Heart right ventricle (tissue), 16 donors: ENCODE results near the gene CA10. TPM values are rescaled to one million over a fixed set of nuclear protein-coding genes. Genes with fewer than 3 reads are reported as not detected.
A peak's percentile ranks its signal among the peaks of the same experiment; 100 is the strongest.

Experiments used
- ATAC-seq, 8 donors: fragments of 200-7000 bp; cut with Tn5 transposase; one replicate each; pipeline ENCODE4 v1.9.1; 2020; ENCODE audit warnings: mild to moderate bottlenecking in 8 of 8, moderate library complexity in 8 of 8, moderate number of reproducible peaks in 1 of 8
- DNase-seq, 2 donors: peaks; one replicate each; pipeline ENCODE4 v3.0.0-alpha.2; 2020
- H3K27ac ChIP-seq, 10 donors: fragments of 200-600 bp; sonication (generic) in 2 of 10; one replicate each; pipeline versions ENCODE4 v1.5.0 to v1.8.0; 2020 to 2022; ENCODE audit warnings: mild to moderate bottlenecking in 3 of 10
- H3K27me3 ChIP-seq, 7 donors: fragments of 200-600 bp; one replicate each; pipeline ENCODE4 v1.8.0; 2021 to 2022; ENCODE audit warnings: mild to moderate bottlenecking in 2 of 7
- H3K36me3 ChIP-seq, 9 donors: fragments of 200-600 bp; sonication (generic) in 1 of 9; one replicate each; pipeline versions ENCODE4 v1.5.0 to v1.8.0; 2020 to 2022; ENCODE audit warnings: mild to moderate bottlenecking in 2 of 9
- H3K4me1 ChIP-seq, 9 donors: fragments of 200-600 bp; sonication (generic) in 1 of 9; one replicate each; pipeline versions ENCODE4 v1.5.0 to v1.8.0; 2020 to 2022; ENCODE audit warnings: mild to moderate bottlenecking in 4 of 9
- H3K4me3 ChIP-seq, 10 donors: fragments of 200-600 bp; sonication (generic) in 2 of 10; one replicate each; pipeline versions ENCODE4 v1.5.0 to v1.8.0; 2020 to 2022; ENCODE audit warnings: mild to moderate bottlenecking in 7 of 10, moderate library complexity in 2 of 10
- H3K9me3 ChIP-seq, 11 donors: fragments of 200-600 bp in 10 of 11; sonication (generic) in 2 of 11; one replicate each; pipeline versions ENCODE4 v1.5.0 to v1.8.0; 2013 to 2022; ENCODE audit warnings: mild to moderate bottlenecking in 2 of 11, control low read depth in 1 of 11, moderate library complexity in 1 of 11
- WGBS, 2 donors: extraction: QIAGEN DNeasy Blood & Tissue Kit; methylation state at CpG; one replicate each; pipeline ENCODE4 v1.1.7; 2013; ENCODE audit warnings: inconsistent platforms in 1 of 2; 5-methylcytosine and 5-hydroxymethylcytosine counted together
- intact Hi-C, 10 donors: fragments of 100-400 bp; cut with DNase I; formaldehyde crosslinking; loops; one replicate each; pipeline versions ENCODE4 v1.11.1 to v1.14.2; 2022
- polyA plus RNA-seq, 2 donors: library from polyadenylated mRNA; stranded (reverse); fragments of 200-250 nt; gene quantifications; one replicate each; pipeline ENCODE4 v1.2.3, GENCODE V29; 2013
- total RNA-seq, 10 donors: library from RNA; stranded (reverse); fragmentation: NEBNext Ultra II Directional in 3 of 10; extraction: Animal tissue kit (Norgen Biotek cat#: 25700) in 3 of 10; gene quantifications; one replicate each; pipeline versions ENCODE4 v1.2.1 to v1.2.4, GENCODE V29; 2021 to 2023
- TF ChIP-seq, protein P1 (sequence below), 9 donors: fragments of 200-600 bp; sonication (generic) in 2 of 9; IDR thresholded peaks; one replicate each; pipeline versions ENCODE4 v1.5.0 to v1.8.0; 2021 to 2022; ENCODE audit warnings: antibody characterized with exemption in 9 of 9, mild to moderate bottlenecking in 5 of 9, moderate library complexity in 1 of 9
- donor health status: Arrhythmogenic right ventricular cardiomyopathy.
- donor health status: ischemic (EF 13 %, LVEDD 7.1; RV severe dilation, severe dysfunction).
- donor health status: healthy with polysubstance abuse.
- donor health status: DM: no; HTN: yes; CAD: no.
- donor health status: DM: no; HTN: no; CAD: no.
- donor health status: ischemic (EF 25% LVEDD 6.9; RV normal size, moderate dysfunction).
- donor health status: ischemic (EF 25% LVEDD 5.7; RV mildly dilated, moderate dysfunction).
- donor health status: healthy.
- donor health status: DM: yes; HTN: yes; CAD: no.
- donor health status: Ischemic cardiomyopathy.
- donor health status: ischemic (EF 35%, LVEDD 5.7; RV mildly dilated, moderate dysfunction).
- donor health status: nonischemic (EF 11% LVEDD 7.7; RV severe dilation, severe dysfunction).
- donor health status: DM: yes; HTN: yes; CAD: no.
- donor health status: PGD.
- donor health status: ischemic (EF 29% LVEDD 5.4; RV normal size, mild dysfunction).
- donor health status: nonischemic (EF 23%, LVEDD 6.1; RV moderate dilation, normal function).

CA10 gene
- total and polyA plus RNA-seq, 12 donors, result not detected

DNA sequence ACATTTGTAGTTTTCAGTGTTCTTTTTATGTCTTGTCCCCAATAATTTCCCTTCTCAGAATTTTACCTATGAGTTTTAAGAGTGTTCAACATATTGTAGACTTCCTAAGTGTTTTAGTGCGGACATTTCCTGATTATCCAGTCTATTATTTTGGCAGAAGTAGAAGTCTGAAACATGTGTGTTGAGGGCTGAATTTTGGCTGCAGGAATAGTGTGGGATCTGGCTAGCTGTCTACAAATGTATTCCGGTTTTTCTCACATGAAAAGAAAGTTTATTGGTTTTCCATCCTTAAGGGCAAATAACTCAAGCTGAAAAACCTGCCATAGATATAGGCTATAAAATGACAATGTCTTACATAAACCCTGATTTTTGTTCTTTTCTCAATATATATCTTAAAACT is 33.0 kb upstream of the CA10 start:
- 78 to 85% methylated on average over 2 of the region's 2 CpGs for WGBS, 2 donors
- intact Hi-C loops, result no loop called here
- ATAC-seq (no peak), DNase-seq (no peak)
- no peak overlapping the region for H3K4me3 ChIP-seq
- no peaks in the 10 kb centered on the region for H3K27me3 ChIP-seq
- H3K36me3 ChIP-seq, result no peaks in the 10 kb centered on the region
- peaks cover 0 to 4% (median 0%) of the 10 kb centered on the region in 11 donors for H3K9me3 ChIP-seq
- TF ChIP-seq, protein P1, sequence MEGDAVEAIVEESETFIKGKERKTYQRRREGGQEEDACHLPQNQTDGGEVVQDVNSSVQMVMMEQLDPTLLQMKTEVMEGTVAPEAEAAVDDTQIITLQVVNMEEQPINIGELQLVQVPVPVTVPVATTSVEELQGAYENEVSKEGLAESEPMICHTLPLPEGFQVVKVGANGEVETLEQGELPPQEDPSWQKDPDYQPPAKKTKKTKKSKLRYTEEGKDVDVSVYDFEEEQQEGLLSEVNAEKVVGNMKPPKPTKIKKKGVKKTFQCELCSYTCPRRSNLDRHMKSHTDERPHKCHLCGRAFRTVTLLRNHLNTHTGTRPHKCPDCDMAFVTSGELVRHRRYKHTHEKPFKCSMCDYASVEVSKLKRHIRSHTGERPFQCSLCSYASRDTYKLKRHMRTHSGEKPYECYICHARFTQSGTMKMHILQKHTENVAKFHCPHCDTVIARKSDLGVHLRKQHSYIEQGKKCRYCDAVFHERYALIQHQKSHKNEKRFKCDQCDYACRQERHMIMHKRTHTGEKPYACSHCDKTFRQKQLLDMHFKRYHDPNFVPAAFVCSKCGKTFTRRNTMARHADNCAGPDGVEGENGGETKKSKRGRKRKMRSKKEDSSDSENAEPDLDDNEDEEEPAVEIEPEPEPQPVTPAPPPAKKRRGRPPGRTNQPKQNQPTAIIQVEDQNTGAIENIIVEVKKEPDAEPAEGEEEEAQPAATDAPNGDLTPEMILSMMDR (IDR thresholded peaks at IDR 0.05), result no peak
- H3K27ac ChIP-seq, result no peak overlapping the region
- H3K4me1 ChIP-seq, result no peaks in the 10 kb centered on the region

DNA sequence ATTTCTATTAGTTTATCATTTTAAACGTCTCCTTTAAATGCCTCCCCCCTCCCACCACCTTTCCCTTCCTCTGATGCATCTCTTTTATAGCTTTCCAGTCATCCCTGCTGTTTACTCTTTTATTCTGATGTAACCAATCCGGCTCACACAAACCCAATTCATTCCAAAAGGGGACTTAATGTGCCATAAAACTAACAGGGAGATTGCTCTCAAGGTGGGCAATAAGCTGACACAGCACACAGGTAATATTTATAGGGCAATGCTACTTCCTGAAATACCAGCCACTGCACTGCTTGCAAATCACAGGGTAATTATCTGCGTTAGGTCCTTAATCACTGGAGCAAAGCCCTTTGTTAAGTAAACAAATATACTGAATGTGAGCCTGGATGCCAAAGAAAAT is 23.3 kb upstream of the CA10 start:
- intact Hi-C loops, result no loop called here
- peaks cover 0 to 10% (median 0%) of the 10 kb centered on the region in 11 donors for H3K9me3 ChIP-seq
- ATAC-seq, result no peak
- H3K4me3 ChIP-seq, result no peak overlapping the region
- H3K27ac ChIP-seq, result no peak overlapping the region
- WGBS, 2 donors, result 42 to 45% methylated on average over 3 of the region's 3 CpGs
- DNase-seq, result no peak
- TF ChIP-seq, protein P1 (IDR thresholded peaks at IDR 0.05), result no peak
- no peaks in the 10 kb centered on the region for H3K36me3 ChIP-seq
- no peaks in the 10 kb centered on the region for H3K4me1 ChIP-seq
- H3K27me3 ChIP-seq, result no peaks in the 10 kb centered on the region

DNA sequence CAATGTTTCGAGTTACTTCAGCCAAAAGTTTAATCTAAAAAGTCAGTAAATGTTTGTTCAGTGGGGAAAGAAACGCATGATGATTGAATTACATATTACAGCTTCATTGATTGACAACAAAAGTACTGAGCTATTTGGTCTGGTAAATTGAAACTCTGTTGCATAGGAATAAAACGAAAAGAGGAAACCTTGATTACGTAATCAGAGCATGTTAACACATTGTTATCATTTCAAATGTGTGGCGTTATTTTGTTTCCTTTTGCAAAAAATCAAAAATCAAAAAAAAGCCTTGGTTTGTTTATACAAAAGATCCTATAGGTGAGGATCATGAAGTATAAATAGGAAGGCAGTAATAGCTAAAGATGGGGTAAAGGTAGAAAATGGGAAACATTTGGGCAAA is 19.5 kb upstream of the CA10 start:
- no peaks in the 10 kb centered on the region for H3K36me3 ChIP-seq
- H3K9me3 ChIP-seq, result peaks cover 0 to 5% (median 0%) of the 10 kb centered on the region in 11 donors
- no peaks in the 10 kb centered on the region for H3K27me3 ChIP-seq
- H3K4me1 ChIP-seq, result no peaks in the 10 kb centered on the region
- no peak for ATAC-seq
- 52 to 58% methylated on average over 5 of the region's 5 CpGs for WGBS, 2 donors
- DNase-seq, result no peak
- no peak overlapping the region for H3K27ac ChIP-seq
- intact Hi-C loops, result no loop called here
- H3K4me3 ChIP-seq, result no peak overlapping the region
- TF ChIP-seq, protein P1 (IDR thresholded peaks at IDR 0.05), result no peak

DNA sequence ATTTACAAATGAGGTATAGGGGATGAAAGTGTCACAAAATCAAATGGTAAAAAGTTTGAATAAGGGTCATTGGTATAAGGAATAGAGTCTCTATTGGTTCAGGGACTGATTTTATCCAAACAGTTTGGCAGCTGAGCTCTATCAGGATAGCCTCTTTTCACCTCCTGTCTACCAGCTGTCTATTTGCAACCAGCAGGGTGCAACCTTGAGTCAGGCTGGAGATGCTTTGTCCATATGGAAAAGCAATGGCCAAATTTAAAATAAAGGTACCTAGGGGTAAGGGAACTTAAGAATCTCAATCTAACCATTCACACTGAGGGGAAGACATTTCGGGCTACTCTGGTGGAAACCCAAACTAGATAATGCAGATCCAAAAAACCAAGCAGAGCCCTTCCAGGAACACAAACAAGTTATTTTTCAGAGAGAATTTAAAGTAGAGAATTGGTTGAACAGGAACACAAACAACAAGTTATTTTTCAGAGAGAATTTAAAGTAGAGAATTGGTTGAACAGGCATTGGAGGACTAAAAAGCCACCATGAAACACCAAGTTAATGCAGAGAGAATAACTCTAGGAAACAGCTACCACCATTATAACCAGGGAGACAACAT is 12.6 kb upstream of the CA10 start:
- Histone ChIP-seq H3K27me3 (peaks cover 0 to 12% (median 0%) of the 10 kb centered on the region in 7 donors), H3K4me3 (no peak overlapping the region), H3K9me3 (no peaks in the 10 kb centered on the region), H3K27ac (no peak overlapping the region), H3K4me1 (no peaks in the 10 kb centered on the region), H3K36me3 (no peaks in the 10 kb centered on the region)
- DNase-seq, result no peak
- no peak for ATAC-seq
- intact Hi-C loops, result no loop called here
- TF ChIP-seq, protein P1 (IDR thresholded peaks at IDR 0.05), result peak in 7 of 9 donors; percentile 23 to 53 (median 27)
- WGBS, 2 donors, result 51 to 70% methylated on average over 1 of the region's 1 CpG
